ENCODE data around the gene OVCA2.

DNA sequence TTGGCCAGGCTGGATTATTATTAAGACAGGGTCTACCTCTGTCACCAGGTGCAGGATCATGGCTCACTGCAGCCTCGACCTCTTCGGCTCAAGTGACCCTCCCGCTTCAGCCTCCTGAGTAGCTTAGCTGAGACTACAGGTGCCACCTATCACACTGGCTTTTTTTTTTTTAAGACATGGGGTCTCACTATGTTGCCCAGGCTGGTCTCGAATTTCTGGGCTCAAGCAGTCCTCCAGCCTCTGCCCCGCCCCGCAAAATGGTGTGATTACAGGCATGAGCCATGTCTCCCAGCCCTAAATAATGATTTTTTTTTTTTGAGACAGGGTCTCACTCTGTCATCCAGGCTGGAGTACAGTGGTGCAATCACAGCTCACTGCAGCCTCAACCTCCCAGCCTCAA, 5.8 kb downstream of the OVCA2 start:
- TF ChIP-seq, protein P1, sequence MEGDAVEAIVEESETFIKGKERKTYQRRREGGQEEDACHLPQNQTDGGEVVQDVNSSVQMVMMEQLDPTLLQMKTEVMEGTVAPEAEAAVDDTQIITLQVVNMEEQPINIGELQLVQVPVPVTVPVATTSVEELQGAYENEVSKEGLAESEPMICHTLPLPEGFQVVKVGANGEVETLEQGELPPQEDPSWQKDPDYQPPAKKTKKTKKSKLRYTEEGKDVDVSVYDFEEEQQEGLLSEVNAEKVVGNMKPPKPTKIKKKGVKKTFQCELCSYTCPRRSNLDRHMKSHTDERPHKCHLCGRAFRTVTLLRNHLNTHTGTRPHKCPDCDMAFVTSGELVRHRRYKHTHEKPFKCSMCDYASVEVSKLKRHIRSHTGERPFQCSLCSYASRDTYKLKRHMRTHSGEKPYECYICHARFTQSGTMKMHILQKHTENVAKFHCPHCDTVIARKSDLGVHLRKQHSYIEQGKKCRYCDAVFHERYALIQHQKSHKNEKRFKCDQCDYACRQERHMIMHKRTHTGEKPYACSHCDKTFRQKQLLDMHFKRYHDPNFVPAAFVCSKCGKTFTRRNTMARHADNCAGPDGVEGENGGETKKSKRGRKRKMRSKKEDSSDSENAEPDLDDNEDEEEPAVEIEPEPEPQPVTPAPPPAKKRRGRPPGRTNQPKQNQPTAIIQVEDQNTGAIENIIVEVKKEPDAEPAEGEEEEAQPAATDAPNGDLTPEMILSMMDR (IDR thresholded peaks at IDR 0.05 in 2 of 3, conservative IDR thresholded peaks at IDR 0.05 in 1 of 3; ENCODE audit: borderline replicate concordance in 1 of 3, insufficient read depth in 1 of 3, low read depth in 2 of 3, low read length in 2 of 3) = no peak
- TF ChIP-seq EZH2 (IDR thresholded peaks at IDR 0.05) = no peak
- no peak for TF ChIP-seq SRF (IDR thresholded peaks at IDR 0.05; ENCODE audit: low read depth)
- TF ChIP-seq CEBPB (IDR thresholded peaks at IDR 0.05; ENCODE audit: low read depth) = no peak
- TF ChIP-seq POLR2AphosphoS5 (IDR thresholded peaks at IDR 0.05; ENCODE audit: low read depth, low read length) = no peak
- no peak for TF ChIP-seq YY1 (IDR thresholded peaks at IDR 0.05; ENCODE audit: extremely low read depth, insufficient replicate concordance, low read depth, low read length)
- no peak for TF ChIP-seq POLR2A (IDR thresholded peaks at IDR 0.05; ENCODE audit: borderline replicate concordance, extremely low read depth, insufficient read depth, insufficient read length)
- TF ChIP-seq ZFX (IDR thresholded peaks at IDR 0.05) = no peak
- no peak for TF ChIP-seq REST (IDR thresholded peaks at IDR 0.05; ENCODE audit: low read depth)

Data from HCT116 (cell line).